Fibroblast of the aortic adventitia (primary cell): ENCODE measurements around the gene CGB1. TPM values are rescaled to one million over a fixed set of nuclear protein-coding genes. Genes with fewer than 3 reads are reported as not detected.

Experiments used
- DNase-seq: peaks from one replicate; pipeline ENCODE4 v3.0.0-alpha.2; 2010; ENCODE audit warnings: low read depth
- H3K4me3 ChIP-seq: 2 replicates; pipeline ENCODE4 v1.5.1; 2011; ENCODE audit warnings: low read depth, mild to moderate bottlenecking, control low read depth, low read length, moderate library complexity
- CTCF ChIP-seq: IDR thresholded peaks from 2 replicates; pipeline ENCODE4 v1.5.1; 2011; ENCODE audit warnings: mild to moderate bottlenecking, low read length, control low read depth, inconsistent platforms; ENCODE audit not compliant: insufficient read depth
- total RNA-seq: library from RNA; depleted of rRNA; stranded (reverse); fragments of >200 nt; gene quantifications from 2 replicates; pipeline ENCODE4 v1.2.3, GENCODE V29; 2012; ENCODE audit warnings: low replicate concordance

The CGB1 gene
- total RNA-seq, 1 donor = not detected

GRCh38 chr19:49016067-49016839 lies 20.4 kb downstream of the CGB1 start:
- H3K4me3 ChIP-seq = no peak overlapping the region
- TF ChIP-seq CTCF = no peak
- no peak for DNase-seq

- no peak for DNase-seq
- no peak overlapping the region for H3K4me3 ChIP-seq
- no peak for TF ChIP-seq CTCF
Observed at GRCh38 chr19:49014870-49015255, 21.8 kb downstream of the CGB1 start.

DNA sequence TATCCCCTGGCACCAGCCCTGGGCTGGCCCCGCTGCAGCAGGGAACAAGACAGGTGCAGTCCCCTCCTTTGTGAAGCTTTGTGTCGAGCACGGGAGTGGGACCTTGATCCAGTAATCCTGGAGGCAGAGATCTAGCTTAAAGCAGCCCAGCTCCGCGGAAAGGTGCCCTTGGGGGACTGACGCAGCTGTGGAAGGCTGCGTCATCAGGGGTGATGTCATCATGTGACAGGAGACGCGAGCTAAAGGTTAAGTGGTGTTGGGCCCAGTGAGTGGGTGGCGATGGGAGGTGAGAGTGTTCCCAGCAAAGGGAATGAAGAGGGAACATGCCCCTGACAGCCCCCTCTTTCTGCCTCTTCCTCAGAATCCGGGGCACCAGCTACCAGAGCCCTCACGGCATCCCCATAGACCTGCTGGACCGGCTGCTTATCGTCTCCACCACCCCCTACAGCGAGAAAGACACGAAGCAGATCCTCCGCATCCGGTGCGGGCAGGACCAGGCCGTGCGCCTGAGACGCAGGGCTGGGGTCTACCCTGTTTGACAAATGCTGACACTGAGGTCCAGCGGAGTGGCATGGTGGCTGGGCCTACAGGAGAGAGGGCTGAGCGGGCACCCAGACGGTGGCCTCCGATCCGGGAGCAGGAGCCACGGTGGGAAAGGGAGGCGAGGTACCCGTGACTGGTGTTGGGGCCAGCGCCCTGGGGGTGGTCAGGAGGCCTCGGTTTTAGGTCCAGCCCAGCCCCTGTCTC lies 22.4 kb downstream of the CGB1 start:
- H3K4me3 ChIP-seq = no peak overlapping the region
- no peak for TF ChIP-seq CTCF
- no peak for DNase-seq

GRCh38 chr19:49011194-49011593 lies 25.5 kb downstream of the CGB1 start:
- TF ChIP-seq CTCF = no peak
- no peak for DNase-seq

GRCh38 chr19:49010453-49010852 lies 26.2 kb downstream of the CGB1 start:
- no peak overlapping the region for H3K4me3 ChIP-seq
- TF ChIP-seq CTCF = no peak
- no peak for DNase-seq

More at GRCh38 chr19:49011194-49011593, 25.5 kb downstream of the CGB1 start:
- H3K4me3 ChIP-seq = no peak overlapping the region

GRCh38 chr19:49009828-49010227 lies 26.9 kb downstream of the CGB1 start:
- TF ChIP-seq CTCF = no peak
- no peak for DNase-seq

More at GRCh38 chr19:49009828-49010227, 26.9 kb downstream of the CGB1 start:
- H3K4me3 ChIP-seq = no peak overlapping the region
